DMS114 treated with DMSO at 0.1 percent for 48 hours (cell line): ENCODE data around the gene PRKN.

Experiments
- DNase-seq: peaks from one replicate; lab custom pipeline; 2025; ENCODE audit not compliant: unreplicated experiment; lab: John Stamatoyannopoulos, UW

Gene PRKN

GRCh38 chr6:162153120-162153519, 574.4 kb downstream of the PRKN start:
- no peak for DNase-seq

GRCh38 chr6:162151021-162151665, 576.4 kb downstream of the PRKN start:
- DNase-seq = no peak

- no peak for DNase-seq
These were observed 577.3 kb downstream of the PRKN start for GRCh38 chr6:162150295-162150694.

GRCh38 chr6:162149786-162150185, 577.8 kb downstream of the PRKN start:
- no peak for DNase-seq

GRCh38 chr6:162147805-162148204, 579.8 kb downstream of the PRKN start:
- DNase-seq = no peak

GRCh38 chr6:162147281-162147680, 580.3 kb downstream of the PRKN start:
- DNase-seq = no peak

- DNase-seq = no peak
These were observed 587.2 kb downstream of the PRKN start for GRCh38 chr6:162140251-162140852.

- DNase-seq = no peak
These were observed 601.9 kb downstream of the PRKN start for GRCh38 chr6:162125659-162126058.

- DNase-seq = no peak
These were observed 602.7 kb downstream of the PRKN start for GRCh38 chr6:162124710-162125435.

- no peak for DNase-seq
These were observed 603.8 kb downstream of the PRKN start for GRCh38 chr6:162123797-162124196.

- no peak for DNase-seq
These were observed 608.2 kb downstream of the PRKN start for GRCh38 chr6:162119341-162119740.

- no peak for DNase-seq
These were observed 608.9 kb downstream of the PRKN start for GRCh38 chr6:162118706-162119105.

GRCh38 chr6:162116902-162117525, 610.6 kb downstream of the PRKN start:
- DNase-seq = no peak

GRCh38 chr6:162109480-162110050, 618.0 kb downstream of the PRKN start:
- DNase-seq = no peak

- DNase-seq = no peak
These were observed 619.5 kb downstream of the PRKN start for GRCh38 chr6:162108041-162108440.

- DNase-seq = no peak
These were observed 627.5 kb downstream of the PRKN start for GRCh38 chr6:162100096-162100495.

- DNase-seq = no peak
These were observed 627.9 kb downstream of the PRKN start for GRCh38 chr6:162099685-162100084.

- DNase-seq = no peak
These were observed 634.6 kb downstream of the PRKN start for GRCh38 chr6:162092816-162093502.

GRCh38 chr6:162090734-162091133, 636.8 kb downstream of the PRKN start:
- DNase-seq = no peak

GRCh38 chr6:162088091-162088490, 639.5 kb downstream of the PRKN start:
- no peak for DNase-seq

- no peak for DNase-seq
These were observed 642.0 kb downstream of the PRKN start for GRCh38 chr6:162085561-162085960.
